Activated naive CD8-positive, alpha-beta T cell treated with anti-CD3 and anti-CD28 coated beads for 36 hours (primary cell): ENCODE measurements around the gene PXDN. TPM values are rescaled to one million over a fixed set of nuclear protein-coding genes. Genes with fewer than 3 reads are reported as not detected.

Experiments used
- DNase-seq: peaks from one replicate; pipeline ENCODE4 v3.0.0; 2021
- H3K27ac Mint-ChIP-seq: one replicate; pipeline ENCODE4 v1.8.0; 2022; ENCODE audit warnings: mild to moderate bottlenecking, moderate library complexity, mixed read lengths
- H3K27me3 Mint-ChIP-seq: one replicate; pipeline ENCODE4 v1.8.0; 2022; ENCODE audit warnings: mild to moderate bottlenecking, mixed read lengths
- H3K36me3 Mint-ChIP-seq: one replicate; pipeline ENCODE4 v1.8.0; 2021; ENCODE audit warnings: mild to moderate bottlenecking, mixed read lengths
- H3K4me1 Mint-ChIP-seq: one replicate; pipeline ENCODE4 v1.8.0; 2021; ENCODE audit warnings: mixed read lengths
- H3K4me3 Mint-ChIP-seq: one replicate; pipeline ENCODE4 v1.8.0; 2022; ENCODE audit warnings: mild to moderate bottlenecking, moderate library complexity, mixed read lengths
- H3K9me3 Mint-ChIP-seq: one replicate; pipeline ENCODE4 v1.8.0; 2022; ENCODE audit warnings: mixed read lengths
- total RNA-seq, 2 experiments: library from RNA; stranded (reverse); gene quantifications; one replicate each; pipeline ENCODE4 v1.2.3, GENCODE V29; 2021

The PXDN gene
- total RNA-seq, 2 experiments from 2014 or later, result 1.8 to 2.1 TPM

DNA sequence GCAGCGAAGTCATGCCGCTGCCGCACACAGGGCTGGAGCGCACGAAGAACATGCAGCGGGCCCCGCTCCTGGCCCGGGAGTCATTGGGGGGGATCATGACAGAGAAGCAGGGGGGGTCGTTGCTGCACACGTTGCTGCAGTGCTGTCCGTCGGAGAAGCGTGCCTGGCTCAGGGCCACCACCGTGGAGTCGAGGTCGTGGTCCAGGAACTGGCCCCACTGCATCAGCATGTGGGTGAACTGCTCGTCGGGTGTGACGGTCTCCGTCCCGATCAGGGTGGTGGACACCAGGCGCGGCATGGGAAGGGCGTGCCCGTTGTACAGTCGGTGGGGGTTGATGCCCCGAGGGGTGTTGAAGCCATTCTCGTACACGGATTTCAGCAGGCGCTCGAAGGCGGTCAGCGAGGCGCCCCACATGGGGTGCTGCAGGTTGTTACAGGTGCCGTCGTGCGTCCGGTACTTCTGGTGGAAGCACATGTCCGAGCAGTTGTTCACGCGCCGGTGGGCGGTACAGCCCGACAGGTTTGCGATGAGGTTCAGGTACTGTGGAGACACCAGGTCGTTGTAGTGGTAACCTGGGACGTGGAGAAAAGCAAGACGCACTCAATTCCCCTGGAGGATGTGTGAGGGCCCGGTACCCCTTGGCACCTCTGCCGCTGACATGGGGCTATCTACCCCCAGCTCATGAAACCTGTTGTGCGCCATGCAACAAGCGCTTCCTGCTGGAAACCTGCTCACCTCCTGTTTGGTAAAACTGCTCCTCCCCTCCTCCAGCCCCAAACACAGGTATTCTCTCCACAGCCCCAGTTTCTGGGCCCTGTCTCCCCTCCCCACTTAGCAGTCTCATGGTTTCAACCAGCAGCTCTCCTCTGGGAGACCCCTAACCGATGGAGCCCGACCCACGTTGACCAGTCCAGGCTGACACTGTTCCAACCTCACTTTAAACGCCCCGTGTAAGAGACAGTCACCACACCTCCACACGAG, 94.9 kb downstream of the PXDN start:
- H3K27me3 Mint-ChIP-seq, result no peaks in the 10 kb centered on the region

DNA sequence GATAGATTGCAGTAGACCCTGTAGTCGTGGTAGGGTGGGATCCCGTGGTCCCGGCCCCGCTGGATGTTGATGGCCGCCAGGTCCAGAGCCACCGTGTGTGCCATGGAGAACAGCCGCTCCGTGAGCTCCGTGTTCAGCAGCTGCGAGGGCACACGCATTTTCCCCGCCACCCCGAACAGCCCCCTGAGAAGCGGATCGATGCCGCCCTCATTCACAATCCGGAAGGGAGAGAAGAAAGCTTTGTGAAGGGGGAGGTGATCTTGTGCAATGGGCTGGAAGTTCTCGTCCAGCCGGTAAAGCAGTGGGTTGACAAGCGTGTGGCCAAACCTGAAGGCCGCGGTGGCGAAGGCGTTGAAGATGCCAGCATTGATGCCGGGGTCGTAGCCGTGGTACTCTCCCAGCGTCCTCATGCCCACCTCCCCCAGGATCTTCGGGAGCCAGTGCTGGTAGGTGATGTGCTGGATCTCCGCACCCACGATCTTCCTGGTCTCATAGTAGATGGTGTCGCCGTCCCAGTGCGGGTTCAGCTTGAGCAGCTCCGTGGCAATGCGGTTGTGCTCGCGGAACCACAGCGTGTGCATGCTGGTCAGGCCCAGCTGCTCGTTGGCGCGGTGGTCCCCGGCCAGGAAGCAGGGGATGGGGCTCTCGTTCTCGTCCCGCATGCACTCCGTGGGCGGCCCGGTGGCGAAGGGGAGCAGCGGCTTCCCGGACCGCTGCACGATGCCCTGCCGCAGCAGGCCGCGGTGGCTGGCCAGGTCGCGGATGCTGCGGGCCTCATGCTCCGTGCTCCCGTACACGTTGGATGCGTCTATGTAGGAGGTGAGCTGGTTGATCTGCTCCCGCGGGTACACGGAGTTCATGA, 95.8 kb downstream of the PXDN start:
- no peak for DNase-seq
- H3K9me3 Mint-ChIP-seq, result no peaks in the 10 kb centered on the region
- H3K4me1 Mint-ChIP-seq, result no peaks in the 10 kb centered on the region
- H3K4me3 Mint-ChIP-seq, result no peak overlapping the region
- H3K27ac Mint-ChIP-seq, result no peak overlapping the region
- no peaks in the 10 kb centered on the region for H3K36me3 Mint-ChIP-seq
- no peaks in the 10 kb centered on the region for H3K27me3 Mint-ChIP-seq

More for the DNA sequence above, 94.9 kb downstream of the PXDN start:
- H3K36me3 Mint-ChIP-seq, result no peaks in the 10 kb centered on the region
- DNase-seq, result no peak
- no peaks in the 10 kb centered on the region for H3K4me1 Mint-ChIP-seq
- H3K9me3 Mint-ChIP-seq, result no peaks in the 10 kb centered on the region
- no peak overlapping the region for H3K4me3 Mint-ChIP-seq
- H3K27ac Mint-ChIP-seq, result no peak overlapping the region

DNA sequence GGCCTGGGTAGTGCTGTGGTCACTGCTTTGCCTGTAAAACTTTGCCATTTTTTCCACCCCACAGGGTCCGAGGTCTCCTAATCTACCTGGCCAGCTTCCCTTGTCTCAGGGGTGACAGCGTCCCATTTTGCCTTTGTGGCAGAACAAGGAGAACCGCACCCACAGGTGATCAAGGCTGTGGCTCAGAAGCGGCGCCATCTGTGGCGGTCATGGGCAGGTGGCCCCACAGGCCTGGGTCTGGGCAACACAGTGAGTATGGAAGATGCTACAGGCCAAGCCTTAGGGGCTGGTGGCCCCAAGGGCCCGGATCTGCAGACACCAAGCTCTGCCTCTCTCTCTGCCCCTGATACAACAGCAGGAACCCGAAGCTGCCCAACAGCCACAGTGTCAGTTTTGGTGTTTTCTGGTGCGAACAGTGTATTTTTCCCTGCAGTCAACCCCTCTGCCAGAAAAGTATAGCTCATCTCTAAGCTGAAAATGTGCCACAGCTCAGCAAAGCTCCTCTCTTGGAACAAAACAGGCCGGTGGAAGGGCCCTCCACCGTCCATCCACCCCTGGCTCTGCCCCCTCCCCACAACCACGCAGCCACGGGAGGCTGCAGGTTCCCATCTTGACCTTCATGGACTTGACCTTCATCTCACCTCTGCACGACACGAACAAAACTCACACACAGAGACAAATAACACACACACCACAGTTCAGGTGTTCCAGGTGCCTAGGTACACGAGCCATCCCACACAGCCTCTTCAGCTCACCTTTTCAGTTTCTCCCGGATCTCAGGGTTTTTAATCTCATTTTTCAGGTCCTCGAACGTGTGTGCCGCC, 96.7 kb downstream of the PXDN start:
- no peak overlapping the region for H3K4me3 Mint-ChIP-seq
- no peaks in the 10 kb centered on the region for H3K36me3 Mint-ChIP-seq
- no peaks in the 10 kb centered on the region for H3K27me3 Mint-ChIP-seq

DNA sequence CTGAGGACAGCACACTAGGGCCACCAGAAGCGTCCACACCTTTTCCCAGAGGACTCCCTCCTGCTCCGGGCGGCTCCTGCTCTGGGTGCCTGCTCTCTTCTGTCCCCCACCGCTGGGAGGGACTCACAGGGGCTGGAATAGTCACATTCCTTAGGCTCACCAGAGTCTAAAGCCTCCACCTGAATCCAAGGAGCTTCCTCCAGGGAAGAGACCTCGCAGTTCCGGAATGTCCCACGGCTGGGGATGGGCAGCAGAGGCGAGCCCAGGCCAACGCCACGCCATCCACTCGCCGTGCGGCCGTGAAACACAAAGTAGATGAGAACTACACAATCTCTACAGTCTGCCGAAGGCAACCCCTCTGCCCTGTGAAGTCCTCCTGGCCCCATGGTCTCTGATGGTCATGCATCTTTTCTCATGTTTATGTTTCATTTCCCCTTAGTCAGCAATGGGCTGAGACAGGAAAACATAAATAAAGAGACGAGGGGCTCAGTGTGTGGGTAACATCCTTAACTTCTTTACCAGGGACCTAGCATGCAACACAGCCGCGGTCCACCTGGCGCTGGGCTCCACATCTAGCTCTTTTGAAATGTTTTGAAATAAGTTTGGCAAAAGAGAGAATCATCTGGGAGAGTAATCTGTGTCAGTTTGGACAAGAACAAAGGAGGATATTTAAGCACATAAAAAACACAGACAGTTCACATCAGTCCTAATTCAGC, 98.4 kb downstream of the PXDN start:
- H3K27me3 Mint-ChIP-seq, result no peaks in the 10 kb centered on the region
- DNase-seq, result no peak
- H3K36me3 Mint-ChIP-seq, result no peaks in the 10 kb centered on the region
- no peaks in the 10 kb centered on the region for H3K9me3 Mint-ChIP-seq
- no peak overlapping the region for H3K27ac Mint-ChIP-seq
- no peak overlapping the region for H3K4me3 Mint-ChIP-seq
- no peaks in the 10 kb centered on the region for H3K4me1 Mint-ChIP-seq

More for the DNA sequence above, 96.7 kb downstream of the PXDN start:
- no peak for DNase-seq
- Mint-ChIP-seq H3K4me1 (no peaks in the 10 kb centered on the region), H3K9me3 (no peaks in the 10 kb centered on the region), H3K27ac (no peak overlapping the region)

DNA sequence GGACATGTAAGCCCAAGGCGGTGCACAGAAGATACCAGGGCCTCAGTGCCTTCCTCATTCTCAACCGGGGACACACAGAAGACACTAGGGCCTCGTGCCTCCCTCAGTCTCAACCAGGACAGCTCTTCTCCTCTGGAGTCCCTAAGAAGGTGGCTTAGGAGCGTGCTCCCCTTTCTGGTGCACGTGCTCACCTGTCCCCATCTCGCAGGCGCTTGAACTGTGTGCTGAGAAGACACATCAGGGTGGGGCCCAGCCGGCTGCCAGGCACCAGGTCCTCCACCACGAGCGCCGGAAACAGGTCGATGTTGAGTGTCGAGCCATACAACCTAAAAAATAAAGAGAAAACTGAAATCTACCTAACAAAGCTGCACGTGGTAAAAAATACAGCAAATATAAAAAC, 99.9 kb downstream of the PXDN start:
- Mint-ChIP-seq H3K36me3 (no peaks in the 10 kb centered on the region), H3K4me1 (no peaks in the 10 kb centered on the region), H3K9me3 (no peaks in the 10 kb centered on the region), H3K27ac (no peak overlapping the region), H3K27me3 (no peaks in the 10 kb centered on the region), H3K4me3 (no peak overlapping the region)
- no peak for DNase-seq

DNA sequence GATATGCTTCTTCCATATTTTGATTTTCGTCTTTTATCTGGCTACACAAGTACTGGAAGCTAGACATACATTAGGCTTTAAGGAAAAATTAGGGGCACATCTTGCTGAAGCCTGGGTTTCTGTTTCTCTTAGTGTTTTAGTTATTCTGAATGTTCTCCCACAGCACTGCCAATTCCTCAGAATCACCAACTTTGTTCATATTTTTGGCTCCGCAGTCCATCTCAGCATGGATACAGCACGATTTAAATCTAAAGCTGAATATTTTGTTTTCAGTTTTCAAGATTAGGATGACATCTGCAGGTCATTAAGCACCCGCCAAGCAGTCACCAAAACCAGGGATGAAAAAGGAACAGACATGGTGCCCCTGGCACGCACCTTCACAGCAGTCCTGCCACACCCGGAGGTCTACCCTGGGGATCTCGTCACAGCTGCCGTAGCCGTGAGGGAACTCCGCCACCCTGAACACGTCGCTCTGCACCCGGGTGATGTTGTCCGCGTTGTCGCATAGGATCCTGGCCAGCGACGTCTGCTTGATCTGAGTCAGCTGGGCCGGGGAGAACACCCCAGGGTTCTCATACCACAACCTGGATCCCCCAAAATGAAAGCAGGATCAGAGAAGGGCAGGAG, 101.2 kb downstream of the PXDN start:
- DNase-seq, result no peak
- Mint-ChIP-seq H3K9me3 (no peaks in the 10 kb centered on the region), H3K36me3 (no peaks in the 10 kb centered on the region), H3K27me3 (no peaks in the 10 kb centered on the region), H3K27ac (no peak overlapping the region), H3K4me3 (no peak overlapping the region), H3K4me1 (no peaks in the 10 kb centered on the region)

DNA sequence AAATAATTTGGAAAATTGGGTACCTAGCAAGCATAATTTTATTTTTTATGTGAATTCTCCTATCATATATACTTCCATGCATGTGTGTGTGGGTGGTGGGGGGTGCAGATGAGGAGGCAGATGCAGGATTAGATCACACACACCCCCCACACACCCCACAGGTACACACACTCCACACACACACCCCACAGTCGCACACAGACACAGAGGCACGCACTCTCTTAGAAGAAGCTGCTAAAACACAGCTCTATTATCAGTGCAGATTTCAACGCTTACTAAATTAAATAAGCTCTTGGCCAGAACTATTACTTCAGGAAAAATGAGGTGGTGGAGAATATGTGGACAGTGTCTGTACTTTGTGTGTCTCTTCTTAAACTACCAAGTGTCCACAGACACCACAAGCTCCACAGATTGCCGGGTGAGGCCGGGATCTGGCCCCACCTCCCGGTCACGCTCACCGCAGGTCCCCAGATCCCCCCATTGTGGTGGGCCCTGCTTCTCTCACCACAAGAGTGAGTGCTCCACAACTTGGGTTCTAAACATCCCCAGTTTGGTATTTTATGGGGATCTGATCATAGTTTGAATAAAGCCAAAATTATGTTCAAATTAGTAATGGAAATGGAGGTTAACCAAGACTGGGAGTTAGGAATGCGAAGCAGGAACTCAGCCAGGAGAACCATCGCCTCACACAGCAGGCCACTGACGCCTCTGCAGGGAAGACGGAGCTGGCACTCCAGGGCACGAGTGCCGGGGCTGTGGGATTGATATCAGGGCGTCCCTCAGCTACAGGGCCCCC, 102.1 kb downstream of the PXDN start:
- no peaks in the 10 kb centered on the region for H3K36me3 Mint-ChIP-seq
- no peak for DNase-seq
- H3K27me3 Mint-ChIP-seq, result no peaks in the 10 kb centered on the region
- no peak overlapping the region for H3K27ac Mint-ChIP-seq
- no peaks in the 10 kb centered on the region for H3K4me1 Mint-ChIP-seq
- H3K4me3 Mint-ChIP-seq, result no peak overlapping the region
- no peaks in the 10 kb centered on the region for H3K9me3 Mint-ChIP-seq

DNA sequence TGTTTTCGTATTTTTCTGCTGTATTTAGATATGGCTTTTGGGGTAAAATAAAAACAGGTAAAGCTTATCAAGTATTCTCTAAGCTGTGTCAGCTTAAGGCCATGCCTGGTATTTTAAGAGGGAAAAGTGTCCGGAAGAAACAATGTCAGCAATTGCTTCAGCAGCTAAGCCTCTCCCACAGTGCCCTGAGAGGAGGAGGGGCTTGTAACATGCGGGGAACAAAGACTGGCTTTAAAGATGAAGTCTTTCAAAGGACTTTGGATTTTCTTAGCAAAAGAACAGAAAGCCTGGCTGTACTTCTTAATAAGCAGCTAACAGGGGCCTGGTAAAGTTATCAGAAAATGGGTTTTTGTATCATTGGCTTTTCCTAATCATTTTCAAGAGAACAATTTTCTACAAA, 102.8 kb downstream of the PXDN start:
- Mint-ChIP-seq H3K36me3 (no peaks in the 10 kb centered on the region), H3K4me3 (no peak overlapping the region), H3K4me1 (no peaks in the 10 kb centered on the region), H3K9me3 (no peaks in the 10 kb centered on the region), H3K27me3 (no peaks in the 10 kb centered on the region), H3K27ac (no peak overlapping the region)
- DNase-seq, result no peak

DNA sequence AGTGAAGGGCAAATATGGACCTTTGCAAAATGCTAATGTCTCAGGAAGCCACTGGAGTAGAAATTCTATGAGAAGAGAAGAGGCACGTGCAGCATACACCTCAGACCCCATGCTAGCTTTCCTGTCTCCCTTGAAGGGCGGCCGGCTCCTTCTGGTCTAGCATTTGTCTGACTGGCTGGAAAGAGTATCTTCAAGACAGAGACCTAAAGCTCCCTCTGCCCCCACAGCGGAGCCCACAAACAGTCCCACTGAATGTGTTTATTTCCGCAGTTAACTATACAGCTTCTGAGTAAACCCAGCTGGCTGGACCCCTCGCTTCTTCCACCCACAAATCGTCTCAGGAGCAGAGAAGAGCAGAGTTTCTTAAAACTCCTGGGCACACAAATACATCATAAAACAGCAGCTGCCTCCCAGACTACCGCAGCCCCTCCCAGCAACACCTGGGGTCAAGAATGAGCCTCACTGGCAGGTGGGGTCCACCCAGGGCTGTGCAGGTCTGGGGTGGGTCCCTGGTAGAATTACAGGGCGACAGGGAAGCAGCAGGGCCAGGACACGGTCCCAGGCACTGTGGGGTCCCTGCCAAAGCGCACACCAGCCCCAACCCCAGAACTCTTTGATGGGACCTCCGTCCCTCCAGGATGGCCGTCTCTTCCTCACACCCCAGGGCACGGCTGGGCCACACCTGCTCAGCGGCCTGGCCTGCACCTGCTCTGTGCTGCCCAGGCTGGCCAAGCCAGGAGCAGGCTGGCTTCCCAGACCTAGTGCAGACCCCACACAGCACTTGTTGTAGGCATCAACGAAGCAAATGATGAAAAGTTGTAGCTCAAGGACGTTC, 103.8 kb downstream of the PXDN start:
- Mint-ChIP-seq H3K36me3 (no peaks in the 10 kb centered on the region), H3K27ac (no peak overlapping the region), H3K27me3 (no peaks in the 10 kb centered on the region), H3K9me3 (no peaks in the 10 kb centered on the region), H3K4me3 (no peak overlapping the region), H3K4me1 (no peaks in the 10 kb centered on the region)
- DNase-seq, result no peak

DNA sequence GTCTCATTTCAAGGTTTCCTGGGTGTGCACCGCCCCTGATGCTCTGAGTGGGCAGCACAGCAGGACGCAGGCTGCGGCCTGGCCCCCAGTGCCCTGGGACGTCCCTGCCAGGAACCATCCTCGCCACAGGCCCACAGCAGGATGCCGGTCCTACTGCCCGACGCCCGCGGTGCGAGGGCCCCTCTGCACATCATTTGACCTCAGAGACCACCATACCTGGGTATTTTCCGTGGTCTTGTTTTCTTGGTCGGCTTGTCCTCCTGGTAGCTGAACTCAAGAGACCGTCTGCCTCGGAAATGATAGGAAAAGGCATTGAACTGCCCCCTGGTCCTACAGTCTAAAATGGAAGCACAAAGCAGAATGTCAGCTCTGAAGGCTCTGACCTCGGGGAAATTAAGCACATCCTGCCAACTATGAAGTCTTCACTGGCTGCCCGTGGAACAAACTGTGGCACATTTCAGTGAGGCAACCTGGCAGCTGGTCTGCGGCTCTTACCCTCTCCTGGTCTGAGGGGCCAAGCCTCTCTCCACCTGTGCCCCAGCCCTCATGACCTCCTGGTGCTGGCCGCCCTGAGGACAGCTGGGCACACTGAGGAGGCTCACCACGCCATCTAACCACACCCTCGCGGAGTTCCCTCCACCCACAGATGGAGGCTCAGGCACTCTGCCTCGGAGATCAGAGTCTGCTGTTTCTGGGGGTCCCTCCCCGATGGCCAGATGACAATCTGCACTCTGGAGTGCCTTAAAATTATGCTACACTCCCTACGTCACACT, 105.0 kb downstream of the PXDN start:
- H3K4me1 Mint-ChIP-seq, result no peaks in the 10 kb centered on the region
- DNase-seq, result no peak
- no peak overlapping the region for H3K4me3 Mint-ChIP-seq
- H3K9me3 Mint-ChIP-seq, result no peaks in the 10 kb centered on the region
- no peaks in the 10 kb centered on the region for H3K27me3 Mint-ChIP-seq
- no peaks in the 10 kb centered on the region for H3K36me3 Mint-ChIP-seq
- no peak overlapping the region for H3K27ac Mint-ChIP-seq

DNA sequence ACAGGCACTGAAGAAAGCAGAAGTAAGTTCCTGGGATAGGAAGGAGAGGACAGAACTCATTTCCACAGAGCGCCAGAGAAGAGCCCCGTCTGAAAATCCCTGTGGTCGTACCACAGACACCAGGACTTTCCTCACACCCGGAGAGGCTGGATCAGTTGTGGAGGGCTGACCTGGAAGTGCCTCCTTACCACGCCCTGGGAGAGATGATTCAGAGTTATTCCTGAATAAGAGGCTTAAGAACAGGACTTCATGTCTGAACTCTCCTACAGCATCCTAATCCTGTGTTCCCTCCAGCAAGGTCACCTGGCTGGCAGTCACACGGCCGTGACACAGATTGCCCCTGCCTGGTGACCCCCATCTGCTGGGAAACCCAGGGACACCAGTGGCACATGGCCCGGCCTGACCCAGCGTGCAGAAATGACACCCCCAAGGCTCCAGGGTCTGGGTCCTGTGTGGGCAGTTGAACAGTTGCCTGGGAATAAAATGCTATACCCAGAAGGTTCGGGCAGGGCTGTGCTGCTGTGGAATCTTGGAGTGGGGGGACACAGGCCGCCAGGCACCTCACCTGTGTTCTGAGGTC, 105.9 kb downstream of the PXDN start:
- no peaks in the 10 kb centered on the region for H3K4me1 Mint-ChIP-seq
- no peaks in the 10 kb centered on the region for H3K27me3 Mint-ChIP-seq
- no peaks in the 10 kb centered on the region for H3K9me3 Mint-ChIP-seq
- no peaks in the 10 kb centered on the region for H3K36me3 Mint-ChIP-seq
- no peak for DNase-seq
- H3K4me3 Mint-ChIP-seq, result no peak overlapping the region
- H3K27ac Mint-ChIP-seq, result no peak overlapping the region
